NCI-H460 (cell line): ENCODE data around the gene NMNAT1. TPM values are rescaled to one million over a fixed set of nuclear protein-coding genes. Genes with fewer than 3 reads are reported as not detected.
"Not testable (repeated sequence)": the region's sequence is repeated elsewhere in the genome, so short reads cannot be mapped to it uniquely, and the experiment has no call there.

ENCODE experiments used
- DNase-seq: peaks from one replicate; pipeline ENCODE4 v3.0.0-alpha.2; 2016; ENCODE audit warnings: low read depth; ENCODE audit errors: extremely low read depth
- polyA plus RNA-seq: library from polyadenylated mRNA; depleted of rRNA; stranded (reverse); fragments of >200 nt; gene quantifications from 2 replicates; pipeline ENCODE4 v1.2.3, GENCODE V29; 2014; cell fraction: nucleus; rRNA removed
- total RNA-seq: library from RNA; depleted of rRNA; stranded (reverse); fragments of >200 nt; shearing (Covaris generic); gene quantifications from 2 replicates; pipeline ENCODE4 v1.2.3, GENCODE V29; 2014; rRNA removed

Gene NMNAT1
- total RNA-seq: 2.6 and 3.4 TPM in 2 replicates
- 0.98 and 3.2 TPM in 2 replicates for polyA plus RNA-seq

- DNase-seq: peak; percentile 85
Observed at GRCh38 chr1:9942939-9943788, at the start of gene NMNAT1, which contains the start of gene LZIC. TSS of gene NMNAT1 (plus strand) at chr1:9943475. CDS start at chr1:9972074, 28,599 bp downstream. TSS of gene LZIC (minus strand) at chr1:9943391. CDS start at chr1:9936619, 6,772 bp downstream.

GRCh38 chr1:9894115-9894514 is 49.2 kb upstream of the NMNAT1 start:
- no peak for DNase-seq

DNA sequence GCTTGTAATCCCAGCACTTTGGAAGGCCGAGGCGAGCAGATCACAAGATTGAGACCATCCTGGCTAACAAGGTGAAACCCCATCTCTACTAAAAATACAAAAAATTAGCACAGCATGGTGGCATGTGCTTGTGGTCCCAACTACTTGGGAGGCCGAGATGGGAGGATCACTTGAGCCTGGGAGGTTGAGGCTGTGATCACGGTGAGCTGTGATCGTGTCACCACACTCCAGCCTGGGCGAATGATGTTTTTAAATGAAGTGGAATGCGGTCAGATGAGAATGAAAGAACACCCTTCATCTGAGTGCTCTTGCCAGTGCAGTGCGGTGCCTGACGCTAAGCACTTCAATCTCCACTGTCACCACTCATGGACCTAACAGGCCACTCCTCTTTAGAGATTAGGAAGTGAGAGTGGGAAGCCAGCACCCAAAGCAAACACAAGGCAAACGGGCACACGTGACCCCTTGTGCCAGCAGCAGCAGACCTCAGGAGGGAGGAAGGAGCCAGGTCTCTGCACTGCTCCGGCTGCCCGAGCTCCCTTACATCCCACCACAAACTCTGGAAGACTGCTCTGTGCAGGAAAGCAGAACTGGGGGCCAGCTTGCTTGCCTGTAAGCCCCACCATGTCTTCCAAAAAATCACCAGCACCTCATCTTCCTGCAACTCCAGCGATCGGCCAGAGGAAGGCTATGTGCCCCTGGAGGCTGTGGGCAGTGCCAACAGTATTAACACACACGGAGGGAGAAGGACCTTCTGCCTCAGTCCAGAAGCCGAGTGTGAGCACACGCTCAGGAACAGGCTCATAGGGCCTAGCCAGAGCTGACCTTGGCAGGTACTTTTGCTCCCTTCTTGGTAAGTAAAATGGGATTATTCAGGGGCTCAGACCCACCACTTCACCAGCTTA is 42.9 kb upstream of the NMNAT1 start:
- DNase-seq: no peak

DNA sequence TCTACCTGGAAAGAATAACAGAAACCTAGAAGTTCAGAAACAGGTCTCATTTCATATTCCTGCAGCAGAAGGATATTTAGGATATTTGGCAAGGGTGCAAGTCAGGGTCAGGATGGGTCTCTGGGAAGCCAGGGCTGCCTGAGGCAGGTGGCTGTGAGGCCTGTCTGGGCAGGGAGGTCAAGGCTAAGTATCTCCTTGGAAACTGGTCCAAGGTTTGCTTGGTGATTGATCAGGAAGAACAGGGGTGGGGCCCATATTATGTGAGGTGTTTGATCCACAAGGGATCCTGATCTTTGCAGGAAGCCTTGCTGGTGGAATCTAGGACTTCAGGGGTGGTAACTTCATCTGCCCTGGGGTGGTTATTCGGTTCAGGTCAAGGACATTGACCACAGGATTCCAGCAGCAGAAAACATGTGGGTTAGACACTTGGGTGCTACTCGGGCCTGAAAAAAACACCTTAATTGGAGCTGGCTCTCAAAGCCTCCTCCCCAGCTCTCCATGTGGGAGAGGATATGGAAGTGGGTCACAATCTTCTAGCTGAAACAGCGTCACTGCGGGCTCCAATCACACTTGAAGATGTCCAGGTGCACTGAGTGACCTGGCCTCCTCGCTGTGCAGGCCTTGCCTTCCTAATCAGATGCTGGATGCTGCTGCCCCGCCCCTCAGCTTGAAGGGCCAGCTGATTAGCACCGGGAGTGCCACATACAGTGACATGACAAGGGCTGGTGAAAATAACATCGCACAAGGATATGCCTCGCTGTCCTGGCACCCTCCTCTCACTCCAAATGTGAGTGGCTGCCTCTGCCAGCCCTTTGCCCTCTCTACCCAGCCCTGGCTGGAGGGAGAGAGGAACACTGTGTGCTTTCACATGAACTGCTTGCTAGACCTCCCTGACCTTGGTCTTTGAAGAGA is 41.9 kb upstream of the NMNAT1 start:
- DNase-seq: no peak

DNA sequence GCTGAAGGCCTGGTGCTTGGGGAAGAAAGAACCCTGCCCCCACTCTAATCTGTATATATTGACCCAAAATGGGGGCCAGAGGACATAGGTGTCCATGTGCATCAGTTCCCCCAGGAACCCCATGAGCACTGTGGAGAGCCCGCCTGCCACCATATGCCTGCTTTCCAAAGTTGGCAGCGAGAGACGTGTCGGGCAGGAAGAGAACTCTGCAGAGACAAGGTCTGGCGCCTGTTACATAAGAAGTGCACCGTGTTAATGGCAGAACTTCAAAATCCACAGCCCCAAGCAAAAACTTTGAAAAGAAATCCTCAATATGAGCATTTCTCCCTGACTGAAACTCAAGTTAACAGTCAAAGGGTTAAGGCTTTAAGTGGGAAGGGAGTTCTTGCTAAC is 41.2 kb upstream of the NMNAT1 start:
- no peak for DNase-seq

GRCh38 chr1:9903801-9904527 is 39.3 kb upstream of the NMNAT1 start:
- DNase-seq: no peak

DNA sequence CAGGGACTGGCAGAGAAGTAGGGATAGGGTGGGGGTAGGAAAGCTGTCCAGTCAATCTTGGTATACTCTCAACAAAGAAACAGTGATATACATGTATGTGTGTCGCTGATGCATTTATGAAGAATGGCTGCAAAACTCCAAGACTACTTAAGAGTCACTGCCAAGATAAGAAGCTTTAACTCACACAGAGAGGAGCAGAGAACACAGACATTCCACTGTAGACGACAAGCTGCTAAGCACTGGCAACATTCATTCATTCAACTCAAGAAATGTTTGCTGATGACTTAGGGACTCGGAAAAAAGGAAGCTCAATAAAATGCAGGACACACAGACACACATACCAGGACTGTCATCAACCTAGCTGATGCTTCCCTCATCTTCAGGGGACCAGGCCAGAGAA is 38.7 kb upstream of the NMNAT1 start:
- DNase-seq: no peak

- DNase-seq: no peak
Observed at GRCh38 chr1:9905010-9905409, 38.3 kb upstream of the NMNAT1 start.

GRCh38 chr1:9906466-9906865 is 36.8 kb upstream of the NMNAT1 start:
- no peak for DNase-seq

GRCh38 chr1:9907441-9907840 is 35.8 kb upstream of the NMNAT1 start:
- no peak for DNase-seq

DNA sequence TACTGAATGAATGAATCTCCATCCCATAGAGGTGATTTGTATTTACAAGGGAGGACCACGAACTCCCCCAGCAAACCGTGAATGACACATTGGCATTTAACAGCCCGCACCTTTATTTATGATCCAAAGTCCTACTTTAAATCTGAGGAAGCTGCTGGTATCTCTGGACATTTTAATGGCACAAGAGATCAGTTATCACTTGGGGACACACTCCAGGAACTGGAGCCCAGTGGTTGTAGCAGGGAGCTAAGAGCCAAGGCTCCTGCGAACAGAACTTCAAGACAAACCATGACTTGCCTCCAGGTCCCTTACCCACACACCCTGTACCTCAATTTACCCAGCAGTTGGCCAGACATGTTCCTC is 34.4 kb upstream of the NMNAT1 start:
- no peak for DNase-seq

GRCh38 chr1:9909234-9910046 is 33.8 kb upstream of the NMNAT1 start:
- DNase-seq: no peak

GRCh38 chr1:9910076-9910422 is 33.2 kb upstream of the NMNAT1 start, which contains the start of gene CTNNBIP1:
TSS of gene CTNNBIP1 (minus strand) at chr1:9910269. CDS start at chr1:9872064, 38,205 bp downstream.
- no peak for DNase-seq

DNA sequence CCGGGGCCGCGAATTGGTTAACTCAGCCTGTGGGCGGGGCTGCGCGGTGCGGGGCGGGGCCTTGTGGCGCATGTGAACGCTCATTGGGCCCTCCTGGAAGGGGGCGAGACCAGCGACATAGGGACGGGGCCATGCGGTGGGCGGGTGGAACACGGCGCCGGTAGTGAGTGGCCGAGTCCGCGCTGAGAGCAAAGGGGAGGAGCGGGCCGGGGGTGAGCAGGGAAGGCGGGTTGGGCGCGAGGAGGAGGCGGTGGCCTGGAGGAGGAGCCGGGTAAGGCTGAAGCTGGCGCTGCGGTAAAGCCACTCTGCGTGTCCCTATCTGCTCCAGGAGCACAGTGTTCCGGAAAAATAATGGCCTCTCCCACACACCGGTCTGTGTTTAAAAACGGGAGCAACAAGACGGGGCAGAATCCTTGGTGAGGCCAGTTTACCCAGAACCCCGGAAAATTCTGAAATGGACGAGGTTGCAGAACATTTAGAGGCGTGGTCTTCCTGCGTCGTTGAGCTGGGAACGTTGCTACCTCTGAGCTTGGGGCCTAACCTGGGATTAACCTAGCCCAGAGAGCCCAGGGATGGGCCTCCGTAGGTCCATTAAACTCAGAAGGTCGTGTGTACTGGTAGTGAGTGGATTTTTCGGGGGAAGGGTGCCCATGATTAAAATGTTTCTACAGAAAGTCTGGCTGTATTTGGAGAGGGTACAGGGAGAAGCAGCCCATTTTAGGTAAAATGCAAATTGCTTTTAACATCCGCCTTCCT is 32.7 kb upstream of the NMNAT1 start:
- peak; percentile 97 for DNase-seq

DNA sequence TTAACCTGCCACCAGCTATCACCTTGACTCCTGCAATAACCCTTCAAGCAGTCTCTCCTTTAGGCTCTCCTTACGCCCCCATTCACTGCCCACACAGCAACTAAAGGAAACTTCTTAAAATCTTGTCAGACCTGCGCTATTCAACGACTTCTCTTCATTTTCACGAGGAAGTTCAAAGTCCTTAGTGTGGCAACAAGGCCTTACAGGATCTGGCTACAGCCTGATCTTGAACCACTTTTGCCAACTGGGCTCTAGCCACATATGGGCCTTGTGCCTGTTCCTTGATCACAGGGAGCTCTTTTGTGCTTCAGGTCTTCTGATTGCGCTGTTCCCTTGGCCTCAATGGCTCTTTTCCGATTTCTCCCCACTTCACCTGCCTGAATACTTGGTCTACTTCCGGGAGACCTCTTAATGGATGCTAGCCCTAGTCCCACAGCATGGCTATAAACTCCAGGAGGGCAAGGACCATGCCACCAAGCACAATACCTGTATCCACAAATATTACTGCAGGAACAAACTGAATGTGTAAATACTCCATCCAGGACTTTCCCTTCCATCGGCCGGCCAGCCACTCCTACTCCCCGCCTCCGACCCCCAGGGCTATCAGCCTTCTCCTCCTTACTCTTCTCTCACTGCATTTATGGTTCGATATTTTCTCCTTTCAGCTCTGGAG is 30.9 kb upstream of the NMNAT1 start:
- DNase-seq: no peak

GRCh38 chr1:9914610-9914937 is 28.7 kb upstream of the NMNAT1 start:
- DNase-seq: no peak

DNA sequence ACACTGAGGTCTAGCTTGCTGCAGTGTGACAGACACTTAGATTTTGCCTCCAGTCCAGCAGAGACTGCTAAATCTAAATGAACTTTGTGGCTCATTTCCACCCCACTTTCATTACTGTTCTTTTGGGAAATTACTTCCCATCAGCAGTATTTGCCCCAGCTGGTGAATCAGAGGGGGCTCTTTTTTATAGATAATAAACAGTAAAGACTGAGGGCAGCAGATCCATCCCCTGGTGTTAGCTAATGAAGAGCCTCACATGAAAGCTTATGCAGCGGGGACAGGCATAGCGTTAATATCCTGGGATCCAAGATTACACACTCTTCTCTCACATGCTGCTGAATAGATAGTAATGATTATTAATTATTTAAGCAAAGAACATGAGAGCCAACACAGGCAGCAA is 26.8 kb upstream of the NMNAT1 start:
- DNase-seq: no peak

- not testable (repeated sequence) for DNase-seq
Observed at GRCh38 chr1:9917495-9917894, 25.8 kb upstream of the NMNAT1 start.
